LNCAP (cell line): ENCODE data around the gene KLHL28.

ENCODE experiments used
- CTCF ChIP-seq: fragments of 450-650 bp; IDR thresholded peaks from 2 replicates; pipeline ENCODE4 v1.5.1; 2017; ENCODE audit warnings: mild to moderate bottlenecking

The KLHL28 gene

GRCh38 chr14:44982594-44982993 lies 20.8 kb upstream of the KLHL28 start:
- TF ChIP-seq CTCF: no peak

- no peak for TF ChIP-seq CTCF
These were observed 19.5 kb upstream of the KLHL28 start for GRCh38 chr14:44981198-44981597.

- TF ChIP-seq CTCF: no peak
These were observed 18.1 kb upstream of the KLHL28 start for GRCh38 chr14:44979740-44980356.

GRCh38 chr14:44979273-44979672 lies 17.5 kb upstream of the KLHL28 start:
- no peak for TF ChIP-seq CTCF

GRCh38 chr14:44971459-44971858 lies 9.7 kb upstream of the KLHL28 start:
- TF ChIP-seq CTCF: no peak

GRCh38 chr14:44970907-44971306 lies 9.2 kb upstream of the KLHL28 start:
- no peak for TF ChIP-seq CTCF

- no peak for TF ChIP-seq CTCF
These were observed 7.0 kb upstream of the KLHL28 start for GRCh38 chr14:44968714-44969113.
